Gastrocnemius medialis (tissue), 4 donors: ENCODE data around the gene HMCN2.

Source experiments
- CTCF ChIP-seq, 5 experiments: fragments of 450-650 bp in 3 of 5; fragments of 200-600 bp in 2 of 5; sonication (generic) in 2 of 5; IDR thresholded peaks in 4 of 5; conservative IDR thresholded peaks in 1 of 5; 1 replicate in 4 of 5; 2 replicates in 1 of 5; pipeline ENCODE4 v1.5.1; 2016 to 2019; ENCODE audit warnings: antibody characterized with exemption in 5 of 5, mild to moderate bottlenecking in 3 of 5, moderate library complexity in 3 of 5
- POLR2A ChIP-seq, 2 donors: fragments of 450-650 bp; IDR thresholded peaks; one replicate each; pipeline ENCODE4 v1.6.1; 2017; ENCODE audit warnings: antibody characterized with exemption in 2 of 2, mild to moderate bottlenecking in 2 of 2, moderate library complexity in 2 of 2

- TF ChIP-seq POLR2A (IDR thresholded peaks at IDR 0.05) (no peak), CTCF (IDR thresholded peaks at IDR 0.05 in 4 of 5, conservative IDR thresholded peaks at IDR 0.05 in 1 of 5) (no peak)
These were observed 73.7 kb downstream of the HMCN2 start for GRCh38 chr9:130339306-130339705.
